HepG2 (cell line): Measurements from ENCODE around the gene DPH7. TPM values are rescaled to one million over a fixed set of nuclear protein-coding genes. Genes with fewer than 3 reads are reported as not detected.

Experiments
- ARNT ChIP-seq: fragments of 450-650 bp; IDR thresholded peaks from 2 replicates; pipeline ENCODE4 v1.6.1; 2017
- ARNT2 ChIP-seq: sonication (generic); formaldehyde crosslinking; IDR thresholded peaks from 2 replicates; pipeline ENCODE4 v1.8.0; 2022; ENCODE audit warnings: mild to moderate bottlenecking, low read depth, missing genetic modification reagents, moderate library complexity
- ETV5 ChIP-seq: IDR thresholded peaks from 2 replicates; pipeline ENCODE4 v1.6.1; 2018; ENCODE audit warnings: missing biosample characterization, missing genetic modification reagents, inconsistent platforms, borderline replicate concordance
- GABPB1 ChIP-seq: IDR thresholded peaks from 2 replicates; pipeline ENCODE4 v1.6.1; 2016; ENCODE audit warnings: mild to moderate bottlenecking, missing genetic modification reagents, moderate library complexity, missing compliant biosample characterization
- HNRNPK ChIP-seq: fragments of 200-400 bp; formaldehyde crosslinking; IDR thresholded peaks from 2 replicates; pipeline ENCODE4 v1.6.1; 2018; ENCODE audit warnings: low read length, low read depth, moderate library complexity, mild to moderate bottlenecking; ENCODE audit not compliant: poor library complexity, severe bottlenecking
- MXD4 ChIP-seq: IDR thresholded peaks from 2 replicates; pipeline ENCODE4 v1.6.1; 2016; ENCODE audit warnings: mild to moderate bottlenecking, missing biosample characterization, missing genetic modification reagents
- NFIB ChIP-seq: sonication (generic); formaldehyde crosslinking; IDR thresholded peaks from 2 replicates; pipeline ENCODE4 v1.9.0; 2021; ENCODE audit warnings: missing genetic modification reagents, mild to moderate bottlenecking, borderline replicate concordance
- PHF8 ChIP-seq: sonication (generic); formaldehyde crosslinking; IDR thresholded peaks from 2 replicates; pipeline ENCODE4 v1.5.0; 2020; ENCODE audit warnings: missing genetic modification reagents
- POLR2AphosphoS2 ChIP-seq: IDR thresholded peaks from 2 replicates; pipeline ENCODE4 v1.6.1; 2011; ENCODE audit warnings: low read depth, low read length, improper control_type of control experiment
- PTBP1 ChIP-seq: fragments of 200-400 bp; formaldehyde crosslinking; IDR thresholded peaks from 2 replicates; pipeline ENCODE4 v1.6.1; 2018; ENCODE audit warnings: low read length, low read depth; ENCODE audit not compliant: poor library complexity, severe bottlenecking
- RBAK ChIP-seq: sonication (generic); formaldehyde crosslinking; IDR thresholded peaks from 2 replicates; pipeline ENCODE4 v1.5.1; 2020; ENCODE audit warnings: mild to moderate bottlenecking, missing genetic modification reagents
- RXRB ChIP-seq: IDR thresholded peaks from 2 replicates; pipeline ENCODE4 v1.6.1; 2016; ENCODE audit warnings: borderline replicate concordance, missing genetic modification reagents, missing compliant biosample characterization
- SALL1 ChIP-seq: sonication (generic); formaldehyde crosslinking; IDR thresholded peaks from 2 replicates; pipeline ENCODE4 v1.8.0; 2022; ENCODE audit warnings: mild to moderate bottlenecking, missing genetic modification reagents
- ZFYVE20 ChIP-seq: sonication (generic); formaldehyde crosslinking; IDR thresholded peaks from 2 replicates; pipeline ENCODE4 v1.8.0; 2023; ENCODE audit warnings: low read depth, mild to moderate bottlenecking, moderate library complexity, missing genetic modification reagents, borderline replicate concordance
- ZNF296 ChIP-seq: sonication (generic); formaldehyde crosslinking; conservative IDR thresholded peaks from 2 replicates; pipeline ENCODE4 v1.5.0; 2020; ENCODE audit warnings: mild to moderate bottlenecking, missing genetic modification reagents
- ZNF326 ChIP-seq: sonication (generic); formaldehyde crosslinking; IDR thresholded peaks from 2 replicates; pipeline ENCODE4 v1.4.0; 2020; ENCODE audit warnings: missing genetic modification reagents, borderline replicate concordance
- ZNF510 ChIP-seq: sonication (generic); formaldehyde crosslinking; IDR thresholded peaks from 2 replicates; pipeline ENCODE4 v1.4.0; 2020; ENCODE audit warnings: low read depth, mild to moderate bottlenecking, missing genetic modification reagents
- polyA plus RNA-seq, 8 experiments: library from polyadenylated mRNA; depleted of rRNA in 3 of 8; stranded (reverse) in 7 of 8; unstranded in 1 of 8; fragments of >200 nt; fragmentation: Illumina TruSeq in 4 of 8; extraction: Trizol in 4 of 8; gene quantifications; 2 replicates each; pipeline versions ENCODE4 v1.2.1 to v1.2.3, GENCODE V29; 2011 to 2016; ENCODE audit warnings: low read depth in 4 of 8, missing spikeins in 1 of 8, mixed read lengths in 1 of 8; ENCODE audit not compliant: insufficient read depth in 1 of 8
- total RNA-seq, 5 experiments: library from RNA; depleted of rRNA; stranded (reverse); fragments of >200 nt; fragmentation: Illumina TruSeq; extraction: Trizol; gene quantifications; 2 replicates each; pipeline ENCODE4 v1.2.3, GENCODE V29; 2016; ENCODE audit warnings: low read depth in 1 of 5
- TF ChIP-seq, protein P1 (sequence below), 2 experiments: sonication (generic) in 1 of 2; formaldehyde crosslinking in 1 of 2; IDR thresholded peaks; 2 replicates each; pipeline versions ENCODE4 v1.4.0 to v1.6.1; 2016 to 2020; ENCODE audit warnings: borderline replicate concordance in 1 of 2, low read depth in 1 of 2, mild to moderate bottlenecking in 1 of 2, missing genetic modification reagents in 1 of 2
- TF ChIP-seq, protein P2 (sequence below): sonication (generic); formaldehyde crosslinking; IDR thresholded peaks from 2 replicates; pipeline ENCODE4 v1.5.1; 2020; ENCODE audit warnings: missing genetic modification reagents, mild to moderate bottlenecking, borderline replicate concordance
- TF ChIP-seq, protein P3 (sequence below): sonication (generic); formaldehyde crosslinking; IDR thresholded peaks from 2 replicates; pipeline ENCODE4 v1.5.1; 2020; ENCODE audit warnings: mild to moderate bottlenecking, missing genetic modification reagents, moderate library complexity

Gene DPH7
- total and polyA plus RNA-seq, 2 of the 13 experiments (the other 11 are each of a cell fraction or from before 2014, with no cell fraction given) = 27.6 to 31.6 TPM

DNA sequence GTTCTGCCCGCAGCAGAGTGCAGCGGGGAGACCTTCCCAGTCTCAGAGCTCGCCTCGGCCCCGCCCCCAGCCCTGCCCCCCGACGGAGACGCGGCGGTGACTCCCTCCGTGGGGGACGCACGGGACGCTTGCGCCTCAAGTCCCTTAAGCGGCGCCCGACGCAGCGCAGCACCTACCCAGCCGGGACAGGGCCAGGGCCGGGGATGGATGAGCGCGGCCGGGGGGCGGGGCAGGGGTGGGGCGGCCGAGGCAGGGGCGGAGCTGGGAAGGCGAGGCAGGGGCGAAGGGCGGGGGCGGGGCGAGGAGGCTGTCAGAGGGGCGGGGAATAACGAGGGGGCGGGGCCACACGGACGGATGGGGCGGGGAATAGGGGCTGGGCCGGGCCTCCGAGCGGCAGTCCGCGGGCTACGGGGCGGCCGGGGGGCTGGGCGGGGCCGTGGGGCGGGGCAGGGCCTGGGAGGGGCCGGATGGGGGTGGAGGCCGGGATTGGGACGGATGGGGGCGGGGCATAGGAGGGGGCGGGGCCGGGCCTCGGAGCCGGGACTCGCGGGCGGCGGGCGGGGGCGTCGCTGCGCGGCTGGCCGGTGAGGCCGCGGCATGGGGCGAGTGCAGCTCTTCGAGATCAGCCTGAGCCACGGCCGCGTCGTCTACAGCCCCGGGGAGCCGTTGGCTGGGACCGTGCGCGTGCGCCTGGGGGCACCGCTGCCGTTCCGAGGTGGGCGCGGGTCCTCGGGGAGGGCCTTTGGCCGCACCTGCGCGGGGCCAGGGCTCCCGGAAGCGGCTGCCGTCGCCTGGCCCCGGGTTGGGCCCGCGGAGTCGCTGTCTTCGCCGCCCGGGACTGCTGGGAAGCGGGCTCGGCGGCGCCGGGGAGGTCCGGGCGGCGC, 26.6 kb upstream of the DPH7 start, which contains the start of gene ARRDC1 (continued):
- TF ChIP-seq ETV5 (0 out of 2 replicates have a peak, but pooled peaks have one; percentile 10), MXD4 (no peak), HNRNPK (peak; percentile 64), ZNF326 (CRISPR knock-in tag) (no peak), ZNF296 (CRISPR knock-in tag) (no peak), NFIB (CRISPR knock-in tag) (no peak), PHF8 (peak; percentile 72; the same call in 1 of the 2 replicates), ZNF510 (no peak), PTBP1 (no peak), ARNT (no peak), RBAK (no peak), GABPB1 (CRISPR knock-in tag) (peak; percentile 65), POLR2AphosphoS2 (no peak), SALL1 (CRISPR knock-in tag) (peak; percentile 24; the same call in 1 of the 2 replicates), RXRB (CRISPR knock-in tag) (no peak), ZFYVE20 (CRISPR knock-in tag) (0 out of 2 replicates have a peak, but pooled peaks have one; percentile 47), ARNT2 (CRISPR knock-in tag) (peak; percentile 63; the same call in 1 of the 2 replicates)
- TF ChIP-seq, protein P1, sequence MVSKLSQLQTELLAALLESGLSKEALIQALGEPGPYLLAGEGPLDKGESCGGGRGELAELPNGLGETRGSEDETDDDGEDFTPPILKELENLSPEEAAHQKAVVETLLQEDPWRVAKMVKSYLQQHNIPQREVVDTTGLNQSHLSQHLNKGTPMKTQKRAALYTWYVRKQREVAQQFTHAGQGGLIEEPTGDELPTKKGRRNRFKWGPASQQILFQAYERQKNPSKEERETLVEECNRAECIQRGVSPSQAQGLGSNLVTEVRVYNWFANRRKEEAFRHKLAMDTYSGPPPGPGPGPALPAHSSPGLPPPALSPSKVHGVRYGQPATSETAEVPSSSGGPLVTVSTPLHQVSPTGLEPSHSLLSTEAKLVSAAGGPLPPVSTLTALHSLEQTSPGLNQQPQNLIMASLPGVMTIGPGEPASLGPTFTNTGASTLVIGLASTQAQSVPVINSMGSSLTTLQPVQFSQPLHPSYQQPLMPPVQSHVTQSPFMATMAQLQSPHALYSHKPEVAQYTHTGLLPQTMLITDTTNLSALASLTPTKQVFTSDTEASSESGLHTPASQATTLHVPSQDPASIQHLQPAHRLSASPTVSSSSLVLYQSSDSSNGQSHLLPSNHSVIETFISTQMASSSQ (IDR thresholded peaks at IDR 0.05; ENCODE audit: low read depth) = no peak
- TF ChIP-seq, protein P1 (CRISPR knock-in tag; IDR thresholded peaks at IDR 0.05; ENCODE audit: borderline replicate concordance) = no peak
- TF ChIP-seq, protein P2, sequence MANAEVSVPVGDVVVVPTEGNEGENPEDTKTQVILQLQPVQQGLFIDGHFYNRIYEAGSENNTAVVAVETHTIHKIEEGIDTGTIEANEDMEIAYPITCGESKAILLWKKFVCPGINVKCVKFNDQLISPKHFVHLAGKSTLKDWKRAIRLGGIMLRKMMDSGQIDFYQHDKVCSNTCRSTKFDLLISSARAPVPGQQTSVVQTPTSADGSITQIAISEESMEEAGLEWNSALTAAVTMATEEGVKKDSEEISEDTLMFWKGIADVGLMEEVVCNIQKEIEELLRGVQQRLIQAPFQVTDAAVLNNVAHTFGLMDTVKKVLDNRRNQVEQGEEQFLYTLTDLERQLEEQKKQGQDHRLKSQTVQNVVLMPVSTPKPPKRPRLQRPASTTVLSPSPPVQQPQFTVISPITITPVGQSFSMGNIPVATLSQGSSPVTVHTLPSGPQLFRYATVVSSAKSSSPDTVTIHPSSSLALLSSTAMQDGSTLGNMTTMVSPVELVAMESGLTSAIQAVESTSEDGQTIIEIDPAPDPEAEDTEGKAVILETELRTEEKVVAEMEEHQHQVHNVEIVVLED = peak; percentile 10; the same call in 1 of the 2 replicates
- TF ChIP-seq, protein P3, sequence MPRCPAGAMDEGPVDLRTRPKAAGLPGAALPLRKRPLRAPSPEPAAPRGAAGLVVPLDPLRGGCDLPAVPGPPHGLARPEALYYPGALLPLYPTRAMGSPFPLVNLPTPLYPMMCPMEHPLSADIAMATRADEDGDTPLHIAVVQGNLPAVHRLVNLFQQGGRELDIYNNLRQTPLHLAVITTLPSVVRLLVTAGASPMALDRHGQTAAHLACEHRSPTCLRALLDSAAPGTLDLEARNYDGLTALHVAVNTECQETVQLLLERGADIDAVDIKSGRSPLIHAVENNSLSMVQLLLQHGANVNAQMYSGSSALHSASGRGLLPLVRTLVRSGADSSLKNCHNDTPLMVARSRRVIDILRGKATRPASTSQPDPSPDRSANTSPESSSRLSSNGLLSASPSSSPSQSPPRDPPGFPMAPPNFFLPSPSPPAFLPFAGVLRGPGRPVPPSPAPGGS (CRISPR knock-in tag) = peak; percentile 75; the same call in 1 of the 2 replicates
